Activated T-cell treated with anti-CD3 and anti-CD28 coated beads, Interleukin-2, amount 50 U/mL, for 72 hours (primary cell): Measurements from ENCODE around the gene SGMS2. TPM values are rescaled to one million over a fixed set of nuclear protein-coding genes. Genes with fewer than 3 reads are reported as not detected.

Source experiments
- ATAC-seq, 2 donors: fragments of 150-1000 bp; cut with Tn5 transposase; replicated peaks in 1 of 2; 2 replicates each; pipeline ENCODE4 v1.10.0; 2021; ENCODE audit warnings: moderate library complexity in 2 of 2, mild to moderate bottlenecking in 1 of 2
- DNase-seq, 2 donors: peaks; one replicate each; pipeline ENCODE4 v3.0.0; 2021 to 2022; ENCODE audit warnings: mixed read lengths in 1 of 2
- H3K27ac Mint-ChIP-seq: one replicate; pipeline ENCODE4 v1.8.0; 2022; ENCODE audit warnings: mild to moderate bottlenecking, moderate library complexity, mixed read lengths
- H3K27me3 Mint-ChIP-seq: one replicate; pipeline ENCODE4 v1.8.0; 2022; ENCODE audit warnings: low read depth, mixed read lengths
- H3K36me3 Mint-ChIP-seq, 2 donors: one replicate each; pipeline ENCODE4 v1.8.0; 2022; ENCODE audit warnings: mixed read lengths in 2 of 2, mild to moderate bottlenecking in 1 of 2; ENCODE audit not compliant: insufficient read depth in 2 of 2
- H3K4me1 Mint-ChIP-seq: one replicate; pipeline ENCODE4 v1.8.0; 2022; ENCODE audit warnings: low read depth, mixed read lengths
- H3K4me3 Mint-ChIP-seq, 2 donors: one replicate each; pipeline ENCODE4 v1.8.0; 2022; ENCODE audit warnings: mild to moderate bottlenecking in 2 of 2, mixed read lengths in 2 of 2, moderate library complexity in 2 of 2
- H3K9me3 Mint-ChIP-seq, 2 donors: one replicate each; pipeline ENCODE4 v1.8.0; 2022; ENCODE audit warnings: mixed read lengths in 2 of 2
- total RNA-seq, 2 donors: library from RNA; stranded (reverse); gene quantifications; one replicate each; pipeline ENCODE4 v1.2.3, GENCODE V29; 2022

SGMS2 gene
- under 1 TPM; 0.22 to 0.42 TPM for total RNA-seq

- Mint-ChIP-seq H3K27me3 (peaks cover 67% of the 10 kb centered on the region), H3K36me3 (no peaks in the 10 kb centered on the region), H3K4me3 (peak within 1 kb of the TSS; percentile 86 to 92), H3K4me1 (peaks cover 14% of the 10 kb centered on the region), H3K27ac (no peak within 1 kb of the TSS), H3K9me3 (no peaks in the 10 kb centered on the region)
- ATAC-seq (peak; percentile 90 to 93), DNase-seq (peak; percentile 75 to 83)
These were observed at the start of gene SGMS2 for GRCh38 chr4:107824350-107825071. TSS of gene SGMS2 (plus strand) at chr4:107824932. CDS start at chr4:107895554, 70,622 bp downstream.

- no peak for ATAC-seq
- H3K27ac Mint-ChIP-seq: no peak overlapping the region
- no peaks in the 10 kb centered on the region for H3K4me1 Mint-ChIP-seq
These were observed 46.8 kb upstream of the SGMS2 start for GRCh38 chr4:107777890-107778289.

GRCh38 chr4:107778784-107779530 lies 45.8 kb upstream of the SGMS2 start:
- H3K27ac Mint-ChIP-seq: no peak overlapping the region
- H3K27me3 Mint-ChIP-seq: peaks cover 27% of the 10 kb centered on the region
- DNase-seq: no peak
- no peak overlapping the region for H3K4me3 Mint-ChIP-seq
- ATAC-seq: no peak
- peaks cover 3 to 6% of the 10 kb centered on the region in 2 donors for H3K36me3 Mint-ChIP-seq
- H3K4me1 Mint-ChIP-seq: no peaks in the 10 kb centered on the region
- peaks cover 0 to 5% of the 10 kb centered on the region in 2 donors for H3K9me3 Mint-ChIP-seq

More at GRCh38 chr4:107777890-107778289, 46.8 kb upstream of the SGMS2 start:
- H3K9me3 Mint-ChIP-seq: peaks cover 0 to 5% of the 10 kb centered on the region in 2 donors
- peaks cover 25% of the 10 kb centered on the region for H3K27me3 Mint-ChIP-seq
- no peak overlapping the region for H3K4me3 Mint-ChIP-seq
- H3K36me3 Mint-ChIP-seq: peaks cover 3 to 6% of the 10 kb centered on the region in 2 donors
- no peak for DNase-seq

GRCh38 chr4:107780665-107781064 lies 44.1 kb upstream of the SGMS2 start:
- H3K4me3 Mint-ChIP-seq: no peak overlapping the region
- no peak overlapping the region for H3K27ac Mint-ChIP-seq
- peaks cover 0 to 5% of the 10 kb centered on the region in 2 donors for H3K9me3 Mint-ChIP-seq
- peaks cover 22% of the 10 kb centered on the region for H3K27me3 Mint-ChIP-seq
- H3K4me1 Mint-ChIP-seq: no peaks in the 10 kb centered on the region
- H3K36me3 Mint-ChIP-seq: peaks cover 3 to 6% of the 10 kb centered on the region in 2 donors
- ATAC-seq (no peak), DNase-seq (peak in 1 of 2 donors; percentile 5)

- Mint-ChIP-seq H3K4me1 (no peaks in the 10 kb centered on the region), H3K36me3 (peaks cover 0 to 3% of the 10 kb centered on the region in 2 donors), H3K27ac (no peak overlapping the region), H3K9me3 (peaks cover 0 to 6% of the 10 kb centered on the region in 2 donors), H3K27me3 (peaks cover 24% of the 10 kb centered on the region), H3K4me3 (no peak overlapping the region)
- DNase-seq: no peak
- no peak for ATAC-seq
These were observed 32.8 kb upstream of the SGMS2 start for GRCh38 chr4:107791902-107792301.

- no peak for ATAC-seq
These were observed 32.0 kb upstream of the SGMS2 start for GRCh38 chr4:107792711-107793110.

GRCh38 chr4:107793996-107794395 lies 30.7 kb upstream of the SGMS2 start:
- Mint-ChIP-seq H3K4me3 (no peak overlapping the region), H3K9me3 (no peaks in the 10 kb centered on the region), H3K4me1 (no peaks in the 10 kb centered on the region), H3K27ac (no peak overlapping the region), H3K36me3 (no peaks in the 10 kb centered on the region), H3K27me3 (peaks cover 33% of the 10 kb centered on the region)
- ATAC-seq (no peak), DNase-seq (no peak)

More at GRCh38 chr4:107792711-107793110, 32.0 kb upstream of the SGMS2 start:
- H3K9me3 Mint-ChIP-seq: no peaks in the 10 kb centered on the region
- no peaks in the 10 kb centered on the region for H3K4me1 Mint-ChIP-seq
- H3K27ac Mint-ChIP-seq: no peak overlapping the region
- no peak for DNase-seq
- H3K27me3 Mint-ChIP-seq: peaks cover 32% of the 10 kb centered on the region
- no peaks in the 10 kb centered on the region for H3K36me3 Mint-ChIP-seq
- H3K4me3 Mint-ChIP-seq: no peak overlapping the region

- Mint-ChIP-seq H3K27me3 (peaks cover 55% of the 10 kb centered on the region), H3K27ac (no peak overlapping the region), H3K36me3 (peaks cover 0 to 1% of the 10 kb centered on the region in 2 donors), H3K4me1 (no peaks in the 10 kb centered on the region), H3K9me3 (no peaks in the 10 kb centered on the region), H3K4me3 (no peak overlapping the region)
- ATAC-seq: no peak
- DNase-seq: no peak
These were observed 24.9 kb upstream of the SGMS2 start for GRCh38 chr4:107799669-107800450.

GRCh38 chr4:107800706-107801105 lies 24.0 kb upstream of the SGMS2 start:
- DNase-seq (no peak), ATAC-seq (no peak)
- peaks cover 52% of the 10 kb centered on the region for H3K27me3 Mint-ChIP-seq
- H3K9me3 Mint-ChIP-seq: no peaks in the 10 kb centered on the region
- H3K36me3 Mint-ChIP-seq: peaks cover 0 to 1% of the 10 kb centered on the region in 2 donors
- no peak overlapping the region for H3K27ac Mint-ChIP-seq
- no peak overlapping the region for H3K4me3 Mint-ChIP-seq
- H3K4me1 Mint-ChIP-seq: no peaks in the 10 kb centered on the region

- Mint-ChIP-seq H3K27me3 (peaks cover 44% of the 10 kb centered on the region), H3K9me3 (no peaks in the 10 kb centered on the region), H3K4me3 (no peak overlapping the region), H3K36me3 (peaks cover 0 to 1% of the 10 kb centered on the region in 2 donors), H3K27ac (no peak overlapping the region), H3K4me1 (no peaks in the 10 kb centered on the region)
- DNase-seq (no peak), ATAC-seq (no peak)
These were observed 22.9 kb upstream of the SGMS2 start for GRCh38 chr4:107801766-107802211.

GRCh38 chr4:107804956-107805355 lies 19.8 kb upstream of the SGMS2 start:
- no peak overlapping the region for H3K4me3 Mint-ChIP-seq
- H3K9me3 Mint-ChIP-seq: no peaks in the 10 kb centered on the region
- DNase-seq (no peak), ATAC-seq (no peak)
- peaks cover 42% of the 10 kb centered on the region for H3K27me3 Mint-ChIP-seq
- no peak overlapping the region for H3K27ac Mint-ChIP-seq
- H3K4me1 Mint-ChIP-seq: no peaks in the 10 kb centered on the region
- peaks cover 0 to 1% of the 10 kb centered on the region in 2 donors for H3K36me3 Mint-ChIP-seq

GRCh38 chr4:107806196-107806595 lies 18.5 kb upstream of the SGMS2 start:
- no peak overlapping the region for H3K27ac Mint-ChIP-seq
- no peaks in the 10 kb centered on the region for H3K9me3 Mint-ChIP-seq
- peaks cover 34% of the 10 kb centered on the region for H3K27me3 Mint-ChIP-seq
- DNase-seq (no peak), ATAC-seq (no peak)
- H3K36me3 Mint-ChIP-seq: peaks cover 0 to 1% of the 10 kb centered on the region in 2 donors
- H3K4me1 Mint-ChIP-seq: no peaks in the 10 kb centered on the region
- no peak overlapping the region for H3K4me3 Mint-ChIP-seq

- Mint-ChIP-seq H3K4me3 (no peak overlapping the region), H3K9me3 (no peaks in the 10 kb centered on the region), H3K27ac (no peak overlapping the region), H3K4me1 (no peaks in the 10 kb centered on the region), H3K36me3 (peaks cover 0 to 1% of the 10 kb centered on the region in 2 donors), H3K27me3 (peaks cover 23% of the 10 kb centered on the region)
- DNase-seq: no peak
- ATAC-seq: no peak
These were observed 16.2 kb upstream of the SGMS2 start for GRCh38 chr4:107808572-107808971.
